Loucy (cell line): ENCODE measurements around the gene NINL.

Experiments used
- EZH2phosphoT487 ChIP-seq: fragments of 200-600 bp; IDR thresholded peaks from 2 replicates; pipeline ENCODE4 v1.6.1; 2018; ENCODE audit warnings: antibody characterized with exemption, mild to moderate bottlenecking, moderate library complexity, borderline replicate concordance
- TF ChIP-seq, protein P1 (sequence below): fragments of 200-600 bp; sonication (generic); conservative IDR thresholded peaks from 2 replicates; pipeline ENCODE4 v1.5.1; 2014; ENCODE audit warnings: mild to moderate bottlenecking, antibody characterized with exemption, low read length

GRCh38 chr20:25495189-25495824 is 90.0 kb downstream of the NINL start:
- TF ChIP-seq EZH2phosphoT487, result no peak
- TF ChIP-seq, protein P1, sequence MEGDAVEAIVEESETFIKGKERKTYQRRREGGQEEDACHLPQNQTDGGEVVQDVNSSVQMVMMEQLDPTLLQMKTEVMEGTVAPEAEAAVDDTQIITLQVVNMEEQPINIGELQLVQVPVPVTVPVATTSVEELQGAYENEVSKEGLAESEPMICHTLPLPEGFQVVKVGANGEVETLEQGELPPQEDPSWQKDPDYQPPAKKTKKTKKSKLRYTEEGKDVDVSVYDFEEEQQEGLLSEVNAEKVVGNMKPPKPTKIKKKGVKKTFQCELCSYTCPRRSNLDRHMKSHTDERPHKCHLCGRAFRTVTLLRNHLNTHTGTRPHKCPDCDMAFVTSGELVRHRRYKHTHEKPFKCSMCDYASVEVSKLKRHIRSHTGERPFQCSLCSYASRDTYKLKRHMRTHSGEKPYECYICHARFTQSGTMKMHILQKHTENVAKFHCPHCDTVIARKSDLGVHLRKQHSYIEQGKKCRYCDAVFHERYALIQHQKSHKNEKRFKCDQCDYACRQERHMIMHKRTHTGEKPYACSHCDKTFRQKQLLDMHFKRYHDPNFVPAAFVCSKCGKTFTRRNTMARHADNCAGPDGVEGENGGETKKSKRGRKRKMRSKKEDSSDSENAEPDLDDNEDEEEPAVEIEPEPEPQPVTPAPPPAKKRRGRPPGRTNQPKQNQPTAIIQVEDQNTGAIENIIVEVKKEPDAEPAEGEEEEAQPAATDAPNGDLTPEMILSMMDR, result no peak
